ENCODE measurements around the gene ZNF621. TPM values are rescaled to one million over a fixed set of nuclear protein-coding genes. Genes with fewer than 3 reads are reported as not detected.

Gene ZNF621
- total RNA-seq, result 10 to 100 TPM; 24.9 to 25.7 TPM

DNA sequence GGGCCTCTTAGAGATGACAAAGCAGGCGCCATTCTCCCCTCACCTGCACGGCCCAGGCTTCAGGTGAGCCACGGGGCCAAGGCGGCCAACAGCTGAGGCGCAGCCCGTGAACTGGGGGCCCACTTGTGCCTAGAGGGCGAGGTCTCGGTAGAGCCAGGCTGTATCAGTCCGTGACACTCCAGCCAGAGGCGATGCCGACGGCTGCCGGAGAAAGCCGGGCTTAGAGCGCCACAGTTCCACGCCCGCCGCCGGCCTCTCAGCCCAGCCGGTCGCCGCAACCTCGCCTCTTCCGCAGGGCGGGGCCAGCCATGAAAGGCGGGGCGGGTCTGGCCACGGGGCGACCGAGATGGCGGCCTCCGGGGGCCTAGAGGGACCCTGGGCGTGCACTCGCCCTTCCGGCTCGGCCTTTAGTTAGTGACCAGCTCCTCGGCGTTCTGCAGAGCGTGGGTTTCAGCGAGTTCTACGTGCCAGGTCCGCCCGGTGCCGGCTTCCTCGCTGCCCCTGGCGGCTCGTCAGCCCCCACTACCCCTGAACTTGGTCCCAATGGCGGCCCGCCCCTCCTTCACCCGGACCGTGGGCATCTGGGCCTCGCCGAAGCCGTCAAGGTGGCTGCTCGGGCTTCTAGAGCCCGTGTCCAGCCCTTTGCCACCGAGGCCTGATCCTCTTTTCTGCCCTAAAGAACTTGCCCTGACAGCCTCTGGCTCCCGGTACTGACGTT, at the start of gene ZNF621:
TSS of gene ZNF621 (plus strand) at position 393 of the 718 bp plus-strand sequence. CDS start 881 bp downstream, outside the sequence.
- H3K4me1 Mint-ChIP-seq, result peaks cover 32% of the 10 kb centered on the region
- H3K36me3 Mint-ChIP-seq (ENCODE audit: low read depth), result peaks cover 50% of the 10 kb centered on the region
- ChIA-PET CTCF (interaction anchor here (0.8 to 3.6 kb wide), 5 partner anchors 18 to 1359 kb away, joined by 3 to 24 read pairs (median 3); partner anchors contain the start of genes RPL14 and ZNF620), POLR2A (interaction anchor here (0.7 to 3.7 kb wide), 15 partner anchors 8 to 72 kb away, joined by 3 to 46 read pairs (median 5); partner anchors contain the start of genes RPL14, ZNF619 and ZNF620)
- peak; percentile 87 for DNase-seq
- peak within 1 kb of the TSS; percentile 94 for H3K4me3 Mint-ChIP-seq
- H3K27ac Mint-ChIP-seq, result peak within 1 kb of the TSS; percentile 84
- H3K9me3 Mint-ChIP-seq, result no peaks in the 10 kb centered on the region
- no peaks in the 10 kb centered on the region for H3K27me3 Mint-ChIP-seq

DNA sequence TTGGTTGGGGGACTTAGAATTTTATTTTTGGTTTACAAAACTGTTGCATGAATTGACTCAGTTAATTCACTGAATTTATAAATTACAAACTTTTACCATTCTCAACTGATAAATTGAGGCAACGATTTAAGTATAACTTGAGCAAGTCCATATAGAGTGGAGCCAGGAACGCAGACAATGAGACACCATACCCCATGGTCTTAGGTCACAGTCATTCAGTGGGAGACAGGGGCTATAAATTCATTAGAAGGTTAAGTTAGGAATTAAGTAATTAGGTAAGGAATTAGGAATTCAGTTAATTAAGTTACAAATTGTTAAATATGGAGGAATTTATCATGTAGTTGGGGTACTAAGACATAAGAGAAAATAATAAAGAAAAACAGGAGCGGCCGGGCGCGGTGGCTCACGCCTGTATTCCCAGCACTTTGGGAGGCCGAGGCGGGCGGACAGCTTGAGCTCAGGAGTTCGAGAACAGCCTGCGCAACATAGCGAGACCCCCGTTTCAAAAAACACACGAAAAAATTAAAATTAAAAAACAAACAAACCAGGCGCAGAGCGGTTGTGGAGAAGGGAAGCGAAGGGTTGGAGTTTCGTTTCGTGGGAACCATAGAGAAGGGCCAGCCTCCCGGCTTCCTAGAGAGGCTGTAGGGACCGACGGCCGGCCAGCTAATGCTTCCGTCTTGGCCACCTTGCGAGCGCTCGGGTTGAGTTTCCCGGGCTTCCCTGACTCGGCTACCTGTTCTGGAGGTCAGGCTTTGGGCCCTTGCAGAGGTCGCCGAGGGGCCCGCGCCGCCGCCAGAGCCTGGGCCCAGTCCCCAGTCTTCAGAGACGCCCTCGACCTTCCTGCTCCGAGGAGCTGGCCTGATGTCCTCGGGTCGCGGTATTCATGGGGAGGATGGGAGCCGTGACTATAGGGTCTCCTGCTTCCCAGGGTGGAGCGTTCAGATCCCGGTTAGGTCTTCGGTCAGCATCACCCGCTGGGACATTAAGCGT, 48.0 kb upstream of the ZNF621 start, which contains the start of gene ZNF619:
TSS of gene ZNF619 (plus strand) at position 645 of the 993 bp plus-strand sequence. CDS start 858 bp downstream, outside the sequence.
- no peaks in the 10 kb centered on the region for H3K27me3 Mint-ChIP-seq
- CTCF ChIA-PET, result interaction anchor here (1.2 to 1.4 kb wide), 3 partner anchors 12 to 29 kb away, joined by 3 to 4 read pairs (median 4); partner anchors contain the start of gene ZNF620
- H3K4me1 Mint-ChIP-seq, result peaks cover 25% of the 10 kb centered on the region
- peak; percentile 66 for DNase-seq
- peak within 1 kb of the TSS; percentile 63 for H3K27ac Mint-ChIP-seq
- no peaks in the 10 kb centered on the region for H3K9me3 Mint-ChIP-seq
- H3K36me3 Mint-ChIP-seq (ENCODE audit: low read depth), result peaks cover 22% of the 10 kb centered on the region
- POLR2A ChIA-PET, result interaction anchor here (0.6 to 3.3 kb wide), 7 partner anchors 13 to 48 kb away, joined by 3 to 24 read pairs (median 12); partner anchors contain the start of genes RPL14, ZNF620 and ZNF621
- peak within 1 kb of the TSS; percentile 81 for H3K4me3 Mint-ChIP-seq

DNA sequence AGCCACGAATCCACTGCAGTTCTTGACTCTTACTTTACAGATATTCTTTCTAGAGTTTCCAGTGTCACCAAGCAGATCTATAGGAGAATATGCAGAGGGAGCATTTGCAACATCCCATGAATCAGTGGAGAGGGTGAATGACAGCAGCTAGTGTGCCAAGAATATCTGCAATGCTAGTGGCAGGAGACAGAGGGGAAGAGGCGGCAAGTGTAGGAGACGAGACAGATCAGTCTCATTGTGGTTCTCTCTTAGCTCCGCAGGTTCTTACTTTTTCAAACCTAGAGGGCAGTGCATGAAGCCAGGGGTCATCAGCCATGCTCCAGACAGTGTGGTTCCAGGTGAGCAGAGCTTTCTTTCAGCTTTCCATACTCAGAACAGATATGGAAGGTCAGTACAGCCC, 47.1 kb upstream of the ZNF621 start:
- POLR2A ChIA-PET, result interaction anchor here (0.6 to 3.3 kb wide), 7 partner anchors 14 to 47 kb away, joined by 3 to 24 read pairs (median 12); partner anchors contain the start of genes RPL14, ZNF620 and ZNF621
- no peak for DNase-seq
- H3K27ac Mint-ChIP-seq, result peak overlapping the region; percentile 63
- peaks cover 28% of the 10 kb centered on the region for H3K36me3 Mint-ChIP-seq (ENCODE audit: low read depth)
- no peaks in the 10 kb centered on the region for H3K27me3 Mint-ChIP-seq
- peak overlapping the region; percentile 81 for H3K4me3 Mint-ChIP-seq
- H3K4me1 Mint-ChIP-seq, result peaks cover 31% of the 10 kb centered on the region
- CTCF ChIA-PET, result interaction anchor here (0.9 to 1.4 kb wide), 4 partner anchors 13 to 28 kb away, joined by 3 to 4 read pairs (median 4); partner anchors contain the start of gene ZNF620
- no peaks in the 10 kb centered on the region for H3K9me3 Mint-ChIP-seq

DNA sequence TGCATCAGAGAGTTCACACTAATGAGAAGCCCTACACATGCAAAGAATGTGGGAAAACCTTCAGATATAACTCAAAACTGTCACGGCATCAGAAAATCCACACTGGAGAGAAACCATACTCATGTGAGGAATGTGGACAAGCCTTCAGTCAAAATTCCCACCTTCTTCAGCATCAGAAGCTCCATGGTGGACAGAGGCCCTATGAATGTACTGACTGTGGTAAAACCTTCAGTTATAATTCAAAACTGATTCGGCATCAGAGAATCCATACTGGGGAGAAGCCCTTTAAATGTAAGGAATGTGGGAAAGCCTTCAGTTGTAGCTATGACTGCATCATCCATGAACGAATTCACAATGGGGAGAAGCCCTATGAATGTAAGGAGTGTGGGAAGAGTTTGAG, 37.6 kb upstream of the ZNF621 start:
- ChIA-PET CTCF (no interaction called here), POLR2A (no interaction called here)
- peaks cover 53% of the 10 kb centered on the region for H3K36me3 Mint-ChIP-seq (ENCODE audit: low read depth)

DNA sequence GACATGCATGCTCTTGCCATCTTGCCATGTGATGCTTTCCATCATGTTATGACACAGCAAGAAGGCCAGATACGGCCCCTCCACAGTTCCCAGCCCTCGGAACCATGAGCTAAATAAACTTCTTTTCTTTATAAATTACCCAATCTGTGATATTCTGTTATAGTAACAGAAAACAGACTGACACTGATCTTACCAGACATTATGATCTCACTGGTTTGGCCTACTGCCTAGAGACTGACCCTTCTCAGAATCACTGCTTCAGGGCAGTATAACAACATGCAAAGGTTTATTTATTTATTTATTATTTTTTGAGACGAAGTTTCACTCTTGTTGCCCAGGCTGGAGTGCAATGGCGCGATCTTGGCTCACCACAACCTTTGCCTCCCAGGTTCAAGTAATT, 33.8 kb upstream of the ZNF621 start:
- Mint-ChIP-seq H3K27ac (no peak overlapping the region), H3K9me3 (peaks cover 24% of the 10 kb centered on the region), H3K4me1 (no peaks in the 10 kb centered on the region), H3K36me3 (ENCODE audit: low read depth) (peaks cover 29% of the 10 kb centered on the region), H3K27me3 (no peaks in the 10 kb centered on the region), H3K4me3 (no peak overlapping the region)
- CTCF ChIA-PET, result no interaction called here
- no peak for DNase-seq
- POLR2A ChIA-PET, result no interaction called here

More for the DNA sequence above, 37.6 kb upstream of the ZNF621 start:
- no peak overlapping the region for H3K27ac Mint-ChIP-seq
- H3K4me1 Mint-ChIP-seq, result peaks cover 15% of the 10 kb centered on the region
- no peak for DNase-seq
- no peaks in the 10 kb centered on the region for H3K27me3 Mint-ChIP-seq
- H3K4me3 Mint-ChIP-seq, result no peak overlapping the region
- H3K9me3 Mint-ChIP-seq, result peaks cover 28% of the 10 kb centered on the region

DNA sequence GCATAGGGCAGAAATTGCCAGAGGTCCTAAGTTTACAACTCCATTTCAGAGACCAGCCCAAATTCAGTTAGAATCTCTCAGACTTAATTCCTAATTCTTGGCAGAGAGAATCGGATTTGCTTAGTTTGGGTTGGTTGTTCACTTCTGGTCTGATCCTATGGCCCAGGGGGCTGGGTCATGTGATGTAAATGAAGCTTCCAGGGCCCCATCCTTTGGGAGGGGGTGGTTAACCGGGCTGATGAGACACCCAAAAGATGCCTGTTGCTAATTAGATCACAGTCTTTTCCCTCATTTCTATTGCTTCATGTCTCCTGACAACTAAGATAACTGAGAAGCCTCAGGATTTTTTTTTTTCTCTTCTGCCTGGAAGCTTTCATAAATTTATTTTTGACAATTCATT, 30.1 kb upstream of the ZNF621 start:
- no peak overlapping the region for H3K27ac Mint-ChIP-seq
- H3K27me3 Mint-ChIP-seq, result peaks cover under 1% of the 10 kb centered on the region
- no peaks in the 10 kb centered on the region for H3K9me3 Mint-ChIP-seq
- CTCF ChIA-PET, result interaction anchor here (1.1 kb wide), 1 partner anchor 11 kb away, joined by 3 read pairs; the partner anchor contains the start of gene ZNF620
- POLR2A ChIA-PET, result no interaction called here
- no peak overlapping the region for H3K4me3 Mint-ChIP-seq
- DNase-seq, result no peak
- no peaks in the 10 kb centered on the region for H3K4me1 Mint-ChIP-seq
- H3K36me3 Mint-ChIP-seq (ENCODE audit: low read depth), result peaks cover 4% of the 10 kb centered on the region

DNA sequence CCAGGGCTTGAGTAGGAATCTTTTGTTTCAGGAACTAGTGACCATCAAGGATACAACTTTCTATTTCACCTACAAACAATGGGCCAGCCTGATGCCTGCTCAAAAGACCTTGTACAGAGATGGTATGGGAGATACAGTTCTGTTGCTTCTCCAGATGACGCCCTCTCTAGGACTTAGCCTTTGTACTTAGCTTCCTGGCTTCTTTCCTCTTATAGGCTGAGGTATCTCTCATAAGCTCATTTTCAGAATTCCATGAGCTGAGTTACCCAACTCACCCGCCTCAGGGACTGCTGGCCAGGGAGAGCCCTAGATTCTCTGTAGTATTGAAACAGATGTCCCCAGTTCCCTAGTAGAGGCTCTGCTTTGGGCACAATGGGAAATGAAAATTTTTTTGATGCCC, 27.5 kb upstream of the ZNF621 start:
- H3K4me1 Mint-ChIP-seq, result no peaks in the 10 kb centered on the region
- POLR2A ChIA-PET, result no interaction called here
- no peak overlapping the region for H3K4me3 Mint-ChIP-seq
- no peak for DNase-seq
- H3K27ac Mint-ChIP-seq, result no peak overlapping the region
- peaks cover 2% of the 10 kb centered on the region for H3K27me3 Mint-ChIP-seq
- no peaks in the 10 kb centered on the region for H3K9me3 Mint-ChIP-seq
- CTCF ChIA-PET, result interaction anchor here (0.9 kb wide), 1 partner anchor 9 kb away, joined by 3 read pairs; the partner anchor contains the start of gene ZNF620
- no peaks in the 10 kb centered on the region for H3K36me3 Mint-ChIP-seq (ENCODE audit: low read depth)

DNA sequence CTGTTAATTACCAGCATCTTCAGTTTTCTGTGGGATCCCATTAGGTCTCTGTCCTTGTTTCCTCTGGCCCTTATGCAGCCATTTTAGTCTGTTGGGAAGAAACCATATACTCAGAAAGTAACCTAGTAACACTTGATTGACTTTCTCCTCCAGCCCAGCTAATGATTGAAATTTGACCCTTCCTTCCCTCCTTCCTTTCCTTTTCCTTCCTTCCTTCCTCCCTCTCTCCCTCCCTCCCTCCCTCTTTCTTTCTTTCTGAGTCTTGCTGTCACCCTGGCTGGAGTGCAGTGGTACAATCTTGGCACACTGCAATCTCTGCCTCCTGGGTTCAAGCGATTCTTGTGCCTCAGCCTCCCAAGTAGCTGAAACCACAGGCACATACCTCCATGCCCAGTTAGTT, 24.8 kb upstream of the ZNF621 start:
- H3K9me3 Mint-ChIP-seq, result no peaks in the 10 kb centered on the region
- no peak overlapping the region for H3K27ac Mint-ChIP-seq
- POLR2A ChIA-PET, result interaction anchor here (1.1 kb wide), 1 partner anchor 24 kb away, joined by 3 read pairs; no protein-coding TSS in a partner anchor
- H3K4me3 Mint-ChIP-seq, result no peak overlapping the region
- peaks cover 5% of the 10 kb centered on the region for H3K27me3 Mint-ChIP-seq
- CTCF ChIA-PET, result interaction anchor here (1.1 kb wide), 1 partner anchor 81 kb away, joined by 3 read pairs; no protein-coding TSS in a partner anchor
- peaks cover 3% of the 10 kb centered on the region for H3K36me3 Mint-ChIP-seq (ENCODE audit: low read depth)
- DNase-seq, result no peak
- H3K4me1 Mint-ChIP-seq, result peaks cover 5% of the 10 kb centered on the region

DNA sequence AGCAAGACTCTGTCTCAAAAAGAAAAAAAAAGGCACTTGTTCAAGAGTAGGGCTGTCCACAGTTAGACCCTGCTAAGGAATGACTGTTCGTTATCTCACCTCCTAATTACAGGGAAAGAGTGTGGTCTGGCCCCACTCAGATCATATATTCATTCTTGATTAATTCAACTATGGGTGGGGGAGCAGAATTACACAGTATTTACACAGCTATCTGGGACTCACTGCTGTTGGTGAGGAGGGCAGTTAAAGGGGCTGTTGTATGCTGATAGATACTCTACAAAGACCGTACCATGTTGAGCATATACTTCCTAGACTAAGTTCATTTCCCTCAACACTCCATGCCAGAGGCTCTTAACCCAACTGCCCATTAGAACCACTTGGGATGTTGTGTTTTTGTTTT, 22.7 kb upstream of the ZNF621 start:
- Mint-ChIP-seq H3K9me3 (no peaks in the 10 kb centered on the region), H3K36me3 (ENCODE audit: low read depth) (peaks cover 3% of the 10 kb centered on the region), H3K4me1 (peaks cover 24% of the 10 kb centered on the region), H3K27me3 (peaks cover 5% of the 10 kb centered on the region), H3K27ac (no peak overlapping the region), H3K4me3 (no peak overlapping the region)
- ChIA-PET CTCF (no interaction called here), POLR2A (no interaction called here)
- no peak for DNase-seq

DNA sequence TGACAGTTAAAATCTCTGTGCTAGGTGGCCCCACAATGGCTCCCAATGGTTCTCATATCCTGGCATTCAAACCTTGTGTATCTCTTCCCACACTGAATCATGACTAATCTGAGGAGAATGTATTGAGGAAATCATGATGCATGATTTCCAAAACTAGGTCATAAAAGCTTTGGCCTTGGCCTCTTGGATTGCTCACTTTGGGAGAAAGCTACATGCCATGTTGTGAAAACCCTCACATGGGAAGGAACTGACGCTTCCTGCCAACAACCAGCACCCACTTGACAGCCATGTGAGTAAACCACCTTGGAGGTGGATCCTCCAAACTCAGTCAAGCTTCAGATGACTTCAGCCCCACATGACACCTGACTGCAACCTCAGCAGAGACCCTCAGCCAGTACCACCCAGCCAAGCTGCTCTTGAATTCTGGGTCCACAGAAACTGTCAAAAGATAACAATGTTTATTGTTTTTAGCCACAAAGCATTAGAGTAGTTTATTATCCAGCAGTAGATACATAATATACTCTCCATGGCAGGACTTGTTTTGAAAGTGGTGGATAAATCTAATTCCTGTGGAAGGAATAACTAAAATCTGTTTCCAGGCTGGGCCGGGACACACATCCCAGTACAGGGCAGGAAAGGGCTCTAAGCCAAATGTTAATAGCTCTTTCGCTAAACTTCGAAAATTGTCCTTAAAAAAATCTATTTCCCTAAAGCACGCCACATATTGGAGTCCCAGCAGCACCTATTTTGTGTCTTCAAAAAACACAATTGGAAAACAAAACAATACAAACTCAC, 19.9 kb upstream of the ZNF621 start:
- peak overlapping the region; percentile 94 for H3K4me3 Mint-ChIP-seq
- H3K36me3 Mint-ChIP-seq (ENCODE audit: low read depth), result peaks cover 17% of the 10 kb centered on the region
- H3K4me1 Mint-ChIP-seq, result peaks cover 34% of the 10 kb centered on the region
- H3K9me3 Mint-ChIP-seq, result no peaks in the 10 kb centered on the region
- ChIA-PET POLR2A (interaction anchor here (0.7 to 3.6 kb wide), 6 partner anchors 20 to 52 kb away, joined by 3 to 19 read pairs (median 9); partner anchors contain the start of genes RPL14, ZNF619 and ZNF621), CTCF (interaction anchor here (1.5 to 3.6 kb wide), 3 partner anchors 20 to 28 kb away, joined by 4 to 24 read pairs (median 4); partner anchors contain the start of genes ZNF619 and ZNF621)
- no peak for DNase-seq
- no peak overlapping the region for H3K27ac Mint-ChIP-seq
- peaks cover 3% of the 10 kb centered on the region for H3K27me3 Mint-ChIP-seq

DNA sequence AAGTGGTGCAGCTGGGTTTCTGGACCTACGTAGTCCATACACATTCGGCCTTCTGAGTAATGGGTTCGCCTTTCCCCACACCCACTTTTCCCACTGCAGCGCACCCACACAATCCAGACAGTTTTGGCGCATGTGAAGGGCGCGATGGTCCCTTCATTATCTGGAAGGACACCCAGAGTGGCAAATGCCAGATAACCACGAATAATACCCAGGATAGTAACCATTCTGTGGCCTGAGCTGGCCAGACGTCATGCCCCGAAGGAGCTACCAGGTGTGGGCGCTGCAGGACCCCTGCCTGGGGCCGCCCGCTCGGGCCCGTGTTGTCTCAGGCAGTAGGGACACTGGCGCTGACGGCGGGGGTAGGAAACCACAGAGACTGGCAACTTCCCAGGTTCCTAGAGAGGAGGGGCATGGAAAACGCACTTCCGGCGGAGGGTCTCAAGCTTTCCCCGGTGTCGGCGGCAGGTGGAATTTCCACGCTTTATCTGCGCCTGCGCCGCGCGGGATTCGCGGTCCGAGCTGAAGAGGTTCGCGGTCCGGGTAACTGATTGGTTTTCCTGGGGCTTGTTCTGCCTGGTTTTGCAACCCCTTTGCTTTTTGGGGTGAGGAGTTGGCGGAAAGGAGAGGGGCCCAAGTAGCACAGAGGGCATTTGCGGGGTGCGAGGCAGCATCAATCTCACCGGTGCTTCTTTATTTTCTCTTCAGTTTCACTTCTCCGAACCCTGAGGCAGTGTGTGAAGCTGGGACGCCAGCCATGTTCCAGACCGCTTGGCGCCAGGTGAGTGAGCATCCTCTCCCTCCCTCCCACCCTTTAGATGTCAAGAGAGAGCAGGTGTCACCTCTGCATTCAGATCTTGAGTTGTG, 18.9 kb upstream of the ZNF621 start, which contains the start of gene ZNF620:
TSS of gene ZNF620 (plus strand) at position 441 of the 864 bp plus-strand sequence. CDS start at position 755, 314 bp downstream.
- peak within 1 kb of the TSS; percentile 94 for H3K4me3 Mint-ChIP-seq

More for the DNA sequence above, 18.9 kb upstream of the ZNF621 start, which contains the start of gene ZNF620:
- CTCF ChIA-PET, result interaction anchor here (0.7 to 3.6 kb wide), 7 partner anchors 9 to 75 kb away, joined by 3 to 24 read pairs (median 4); partner anchors contain the start of genes RPL14, ZNF619 and ZNF621
- peak within 1 kb of the TSS; percentile 69 for H3K27ac Mint-ChIP-seq
- H3K9me3 Mint-ChIP-seq, result no peaks in the 10 kb centered on the region
- H3K36me3 Mint-ChIP-seq (ENCODE audit: low read depth), result peaks cover 24% of the 10 kb centered on the region
- peak; percentile 48 for DNase-seq
- peaks cover 34% of the 10 kb centered on the region for H3K4me1 Mint-ChIP-seq
- peaks cover 3% of the 10 kb centered on the region for H3K27me3 Mint-ChIP-seq
- POLR2A ChIA-PET, result interaction anchor here (0.7 to 3.6 kb wide), 7 partner anchors 19 to 693 kb away, joined by 3 to 19 read pairs (median 5); partner anchors contain the start of genes CTNNB1, RPL14, ZNF619 and ZNF621
